HCT116 (cell line): Measurements from ENCODE around the gene XNDC1N. TPM values are rescaled to one million over a fixed set of nuclear protein-coding genes. Genes with fewer than 3 reads are reported as not detected.

Source experiments
- ATAC-seq: fragments of 200-7000 bp; cut with Tn5 transposase; 2 replicates; pipeline ENCODE4 v1.9.1; 2020; ENCODE audit warnings: mild to moderate bottlenecking, moderate library complexity
- BruUV-seq: library from RNA; stranded (reverse); fragments of 400-500 nt; replicated peaks from 2 replicates; lab custom pipeline; 2021; lab: Mats Ljungman, UMichigan
- CTCF ChIA-PET: fragments of 300-600 bp; sonication (Branson Sonifier 250); formaldehyde crosslinking; loops from one replicate; lab custom pipeline; 2021; ENCODE audit warnings: antibody characterized with exemption; lab: Charles Lee
- POLR2A ChIA-PET: fragments of 300-600, 350-600 bp; sonication (Branson Sonifier 250); formaldehyde crosslinking; loops from one replicate; lab custom pipeline; 2021; ENCODE audit warnings: antibody characterized with exemption; lab: Charles Lee
- RAD21 ChIA-PET, 2 experiments: fragments of 300-600 bp; sonication (Branson Sonifier 250); formaldehyde crosslinking; loops; one replicate each; lab custom pipeline; 2023; ENCODE audit warnings: low total read pairs in 2 of 2; ENCODE audit not compliant: uncharacterized antibody in 2 of 2, unreplicated experiment in 2 of 2, low non-redundant PET in 1 of 2; lab: Charles Lee
- DNase-seq: peaks from one replicate; pipeline ENCODE4 v3.0.0-alpha.2; 2010; ENCODE audit warnings: low read depth, low spot score
- H2AFZ ChIP-seq: fragments of 200-600 bp; shearing (Covaris generic), sonication (generic); 2 replicates; pipeline ENCODE4 v1.6.1; 2017; ENCODE audit warnings: low read depth, mixed run types, mixed read lengths, antibody characterized with exemption, low read length; ENCODE audit not compliant: poor library complexity, severe bottlenecking
- H3K27ac ChIP-seq: 2 replicates; pipeline ENCODE4 v1.5.1; 2012; ENCODE audit warnings: low read depth, low read length
- H3K27me3 ChIP-seq: fragments of 200-600 bp; sonication (generic); 2 replicates; pipeline ENCODE4 v1.6.1; 2016; ENCODE audit warnings: mixed run types, low read length, mixed read lengths; ENCODE audit not compliant: insufficient read depth
- H3K36me3 ChIP-seq, 2 experiments: fragments of 200-500 bp in 1 of 2; fragments of 200-600 bp in 1 of 2; sonication (Bioruptor generic) in 1 of 2; sonication (generic) in 1 of 2; 2 replicates each; pipeline versions ENCODE4 v1.5.1 to v1.6.1; 2014 to 2016; ENCODE audit warnings: low read length in 2 of 2, inconsistent platforms in 1 of 2, mixed read lengths in 1 of 2, mixed run types in 1 of 2; ENCODE audit not compliant: insufficient read depth in 2 of 2, control insufficient read depth in 1 of 2
- H3K4me1 ChIP-seq, 2 experiments: fragments of 200-600 bp in 1 of 2; sonication (generic) in 1 of 2; 2 replicates each; pipeline versions ENCODE4 v1.5.1 to v1.6.1; 2012 to 2017; ENCODE audit warnings: low read length in 2 of 2, inconsistent platforms in 1 of 2, mild to moderate bottlenecking in 1 of 2, mixed read lengths in 1 of 2, mixed run types in 1 of 2, moderate library complexity in 1 of 2; ENCODE audit not compliant: insufficient read depth in 2 of 2, control insufficient read depth in 1 of 2
- H3K4me2 ChIP-seq: fragments of 200-600 bp; sonication (generic); 2 replicates; pipeline ENCODE4 v1.6.1; 2017; ENCODE audit warnings: mixed run types, low read length, mixed read lengths
- H3K4me3 ChIP-seq, 2 experiments: fragments of 200-600 bp in 1 of 2; sonication (generic) in 1 of 2; replicated peaks in 1 of 2; 2 replicates each; pipeline ENCODE4 v1.5.1; 2011 to 2016; ENCODE audit warnings: low read length in 2 of 2, control low read depth in 1 of 2, low read depth in 1 of 2, mild to moderate bottlenecking in 1 of 2, mixed read lengths in 1 of 2, mixed run types in 1 of 2
- H3K79me2 ChIP-seq: fragments of 200-600 bp; sonication (generic); 2 replicates; pipeline ENCODE4 v1.6.1; 2017; ENCODE audit warnings: mild to moderate bottlenecking, mixed run types, low read length, moderate library complexity, mixed read lengths; ENCODE audit not compliant: insufficient read depth
- H3K9ac ChIP-seq: fragments of 200-600 bp; sonication (generic); 2 replicates; pipeline ENCODE4 v1.6.1; 2016; ENCODE audit warnings: low read length, mixed read lengths
- H3K9me2 ChIP-seq: fragments of 200-600 bp; sonication (generic), shearing (Covaris generic); 2 replicates; pipeline ENCODE4 v1.6.1; 2017; ENCODE audit warnings: mixed run types, mild to moderate bottlenecking, moderate library complexity; ENCODE audit not compliant: insufficient read depth
- H3K9me3 ChIP-seq, 2 experiments: fragments of 200-500 bp in 1 of 2; fragments of 200-600 bp in 1 of 2; sonication (Bioruptor generic) in 1 of 2; sonication (generic) in 1 of 2; 2 replicates each; pipeline ENCODE4 v1.6.1; 2014 to 2017; ENCODE audit warnings: low read length in 2 of 2, mixed read lengths in 2 of 2, inconsistent platforms in 1 of 2, low read depth in 1 of 2, mild to moderate bottlenecking in 1 of 2, mixed run types in 1 of 2, moderate library complexity in 1 of 2; ENCODE audit not compliant: control insufficient read depth in 1 of 2, insufficient read depth in 1 of 2
- H4K20me1 ChIP-seq: fragments of 200-600 bp; sonication (generic), shearing (Covaris generic); 2 replicates; pipeline ENCODE4 v1.6.1; 2017; ENCODE audit warnings: mixed run types, mild to moderate bottlenecking, moderate library complexity; ENCODE audit not compliant: insufficient read depth
- CBX3 ChIP-seq: IDR thresholded peaks from 2 replicates; pipeline ENCODE4 v1.6.1; 2012; ENCODE audit warnings: low read depth
- CEBPB ChIP-seq: IDR thresholded peaks from 2 replicates; pipeline ENCODE4 v1.6.1; 2012; ENCODE audit warnings: low read depth
- CTCF ChIP-seq, 3 experiments: fragments of 200-600 bp in 1 of 3; sonication (generic) in 1 of 3; IDR thresholded peaks in 2 of 3; conservative IDR thresholded peaks in 1 of 3; 2 replicates each; pipeline ENCODE4 v1.5.1; 2012 to 2017; ENCODE audit warnings: low read depth in 2 of 3, low read length in 2 of 3, antibody characterized with exemption in 1 of 3, borderline replicate concordance in 1 of 3, control low read depth in 1 of 3, mild to moderate bottlenecking in 1 of 3, mixed read lengths in 1 of 3, mixed run types in 1 of 3, moderate library complexity in 1 of 3; ENCODE audit not compliant: insufficient read depth in 1 of 3
- EGR1 ChIP-seq: IDR thresholded peaks from 2 replicates; pipeline ENCODE4 v1.6.1; 2012; ENCODE audit warnings: low read depth
- ELF1 ChIP-seq: IDR thresholded peaks from 2 replicates; pipeline ENCODE4 v1.6.1; 2012; ENCODE audit warnings: low read depth, borderline replicate concordance
- FOSL1 ChIP-seq: IDR thresholded peaks from 2 replicates; pipeline ENCODE4 v1.6.1; 2012; ENCODE audit warnings: low read depth
- JUND ChIP-seq: IDR thresholded peaks from 2 replicates; pipeline ENCODE4 v1.6.1; 2012
- POLR2A ChIP-seq: IDR thresholded peaks from 2 replicates; pipeline ENCODE4 v1.7.0; 2011; ENCODE audit warnings: borderline replicate concordance; ENCODE audit not compliant: insufficient read depth, insufficient read length; ENCODE audit errors: extremely low read depth
- POLR2AphosphoS5 ChIP-seq: IDR thresholded peaks from 2 replicates; pipeline ENCODE4 v1.6.1; 2011; ENCODE audit warnings: mild to moderate bottlenecking, low read depth, low read length, moderate library complexity
- RAD21 ChIP-seq: IDR thresholded peaks from 2 replicates; pipeline ENCODE4 v1.6.1; 2012; ENCODE audit warnings: low read depth, mild to moderate bottlenecking
- REST ChIP-seq: IDR thresholded peaks from 2 replicates; pipeline ENCODE4 v1.6.1; 2012; ENCODE audit warnings: low read depth
- SRF ChIP-seq: IDR thresholded peaks from 2 replicates; pipeline ENCODE4 v1.6.1; 2012; ENCODE audit warnings: low read depth
- TCF7L2 ChIP-seq: IDR thresholded peaks from 2 replicates; pipeline ENCODE4 v1.7.0; 2011; ENCODE audit warnings: borderline replicate concordance, inconsistent platforms; ENCODE audit not compliant: insufficient read depth, insufficient read length; ENCODE audit errors: extremely low read depth
- ZFX ChIP-seq: fragments of 450-650 bp; IDR thresholded peaks from 2 replicates; pipeline ENCODE4 v1.6.1; 2017
- ZNF274 ChIP-seq: fragments of 200-500 bp; sonication (Bioruptor generic); IDR thresholded peaks from 2 replicates; pipeline ENCODE4 v1.6.1; 2014; ENCODE audit warnings: mild to moderate bottlenecking, low read depth, low read length, inconsistent platforms
- intact Hi-C: fragments of 100-400 bp; cut with micrococcal nuclease; formaldehyde crosslinking; loops from 2 replicates; pipeline ENCODE4 v1.10.0; 2022
- total RNA-seq: library from RNA; stranded (reverse); gene quantifications from one replicate; pipeline ENCODE4 v1.2.1, GENCODE V29; 2021; ENCODE audit not compliant: unreplicated experiment

XNDC1N gene
- total RNA-seq, 1 experiment from 2014 or later, result 7.5 TPM

DNA sequence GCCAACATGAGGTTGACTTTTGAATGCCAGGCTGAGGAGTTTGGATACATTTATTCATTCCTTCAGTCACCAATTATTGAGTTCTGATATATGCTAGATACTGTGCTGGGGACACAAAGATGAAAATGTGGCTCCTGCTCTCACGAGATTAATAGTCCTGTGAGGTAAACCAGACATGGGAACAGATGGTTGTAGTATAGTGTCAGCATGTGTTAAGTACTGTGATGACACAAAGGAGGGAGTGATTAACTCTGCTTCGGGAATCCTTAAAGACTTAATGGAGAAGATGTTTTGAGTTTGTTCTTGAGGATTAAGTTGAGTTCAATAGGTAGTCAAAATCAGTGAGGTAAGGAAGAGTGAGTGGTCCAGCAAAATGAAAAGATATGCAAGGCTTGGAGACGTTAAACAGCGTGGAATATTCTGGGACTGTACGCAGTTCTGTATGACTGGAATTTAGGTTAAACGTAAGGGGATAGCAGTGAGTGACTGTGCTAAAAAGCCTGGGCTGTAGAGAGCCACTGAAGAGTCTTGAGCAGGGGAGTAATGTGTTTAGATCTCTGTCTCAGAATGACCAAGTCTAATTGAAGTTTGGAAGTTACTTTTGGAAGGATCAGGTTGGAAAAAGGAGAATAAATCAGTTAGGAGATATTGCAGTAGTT is 12.3 kb upstream of the XNDC1N start:
- ATAC-seq, result no peak
- intact Hi-C loops, result no loop called here
- Histone ChIP-seq H3K27ac (no peak overlapping the region), H3K4me3 (no peak overlapping the region), H3K4me2 (no peak overlapping the region), H3K36me3 (no peaks in the 10 kb centered on the region; a peak in 1 of 4 replicates), H3K9me2 (no peaks in the 10 kb centered on the region), H2AFZ (no peak overlapping the region), H3K9ac (no peak overlapping the region), H3K9me3 (no peaks in the 10 kb centered on the region), H3K4me1 (peaks cover 0 to 16% of the 10 kb centered on the region in 2 experiments; a peak in 2 of 4 replicates), H4K20me1 (no peaks in the 10 kb centered on the region; the same call in 1 of the 2 replicates), H3K79me2 (peaks cover 88% of the 10 kb centered on the region), H3K27me3 (no peaks in the 10 kb centered on the region)
- CTCF ChIA-PET, result no interaction called here
- no TSS peak for BruUV-seq
- no peak for DNase-seq
- RAD21 ChIA-PET, result no interaction called here
- POLR2A ChIA-PET, result no interaction called here
- no peak for TF ChIP-seq JUND
- no peak for TF ChIP-seq EGR1
- TF ChIP-seq FOSL1, result no peak
- no peak for TF ChIP-seq REST

DNA sequence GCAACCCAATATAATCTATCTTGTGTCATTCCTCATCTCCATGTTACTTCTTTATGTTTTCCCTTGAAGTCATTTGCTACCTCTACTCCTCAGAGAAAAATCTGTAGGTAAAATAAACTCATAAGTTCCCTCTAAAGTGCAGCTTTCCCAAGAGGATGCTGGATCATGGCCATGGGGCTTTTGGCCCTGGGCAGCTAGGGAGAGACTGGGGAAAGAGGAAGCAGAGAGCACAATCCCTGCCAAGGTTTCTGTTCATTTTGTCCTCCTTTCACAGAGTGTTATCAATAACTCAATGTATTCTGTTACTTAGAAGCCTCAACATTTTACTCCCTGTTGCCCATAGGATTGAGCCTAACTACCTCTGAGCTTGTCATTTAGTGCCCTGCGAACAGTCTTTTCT is 9.4 kb upstream of the XNDC1N start:
- Histone ChIP-seq H2AFZ (no peak overlapping the region), H3K4me1 (peaks cover 0 to 16% of the 10 kb centered on the region in 2 experiments; a peak in 2 of 4 replicates), H3K36me3 (no peaks in the 10 kb centered on the region; a peak in 1 of 4 replicates), H3K9me3 (no peaks in the 10 kb centered on the region), H3K4me2 (no peak overlapping the region), H3K4me3 (no peak overlapping the region), H3K27me3 (no peaks in the 10 kb centered on the region), H4K20me1 (no peaks in the 10 kb centered on the region; the same call in 1 of the 2 replicates), H3K27ac (no peak overlapping the region), H3K79me2 (peaks cover 91% of the 10 kb centered on the region), H3K9me2 (no peaks in the 10 kb centered on the region), H3K9ac (no peak overlapping the region)
- intact Hi-C loops, result no loop called here
- DNase-seq (no peak), ATAC-seq (no peak)
- BruUV-seq, result no TSS peak
- POLR2A ChIA-PET, result interaction anchor here (0.6 kb wide), 1 partner anchor 18 kb away, joined by 4 read pairs; no protein-coding TSS in a partner anchor
- CTCF ChIA-PET, result no interaction called here
- RAD21 ChIA-PET, result no interaction called here
- TF ChIP-seq ZFX, result no peak
- TF ChIP-seq RAD21, result no peak
- TF ChIP-seq POLR2A, result no peak
- no peak for TF ChIP-seq CBX3
- no peak for TF ChIP-seq ELF1
- no peak for TF ChIP-seq ZNF274
- no peak for TF ChIP-seq TCF7L2
- TF ChIP-seq POLR2AphosphoS5, result no peak
- TF ChIP-seq SRF, result no peak
- no peak for TF ChIP-seq CTCF (IDR thresholded peaks at IDR 0.05 in 2 of 3, conservative IDR thresholded peaks at IDR 0.05 in 1 of 3; ENCODE audit: borderline replicate concordance in 1 of 3, insufficient read depth in 1 of 3, low read depth in 2 of 3, low read length in 2 of 3)
- no peak for TF ChIP-seq CEBPB
- no peak for TF ChIP-seq FOSL1
